ENCODE data around the gene MCMBP.

DNA sequence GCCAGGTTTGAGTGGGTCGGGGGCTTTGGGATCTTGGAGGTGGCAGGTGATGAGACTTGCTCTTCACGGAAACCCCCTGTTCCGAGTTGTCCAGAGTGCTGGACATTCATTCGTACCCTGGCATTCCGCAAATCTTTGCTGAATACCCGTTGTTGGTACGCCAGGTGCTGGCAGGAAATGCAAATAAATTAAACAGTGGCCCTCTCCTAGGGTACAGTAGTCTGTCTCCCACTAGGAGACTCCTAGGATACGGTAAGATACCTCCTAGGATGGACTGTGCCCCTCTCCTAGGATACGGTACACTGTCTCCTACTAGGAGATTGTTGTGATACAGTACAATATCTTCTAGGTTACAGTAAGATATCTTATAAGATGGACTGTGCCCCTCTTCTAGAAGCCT is 20.4 kb upstream of the MCMBP start:
- TF ChIP-seq SNAI2 (CRISPR knock-in tag; IDR thresholded peaks at IDR 0.05), result no peak
- TF ChIP-seq, protein P1, sequence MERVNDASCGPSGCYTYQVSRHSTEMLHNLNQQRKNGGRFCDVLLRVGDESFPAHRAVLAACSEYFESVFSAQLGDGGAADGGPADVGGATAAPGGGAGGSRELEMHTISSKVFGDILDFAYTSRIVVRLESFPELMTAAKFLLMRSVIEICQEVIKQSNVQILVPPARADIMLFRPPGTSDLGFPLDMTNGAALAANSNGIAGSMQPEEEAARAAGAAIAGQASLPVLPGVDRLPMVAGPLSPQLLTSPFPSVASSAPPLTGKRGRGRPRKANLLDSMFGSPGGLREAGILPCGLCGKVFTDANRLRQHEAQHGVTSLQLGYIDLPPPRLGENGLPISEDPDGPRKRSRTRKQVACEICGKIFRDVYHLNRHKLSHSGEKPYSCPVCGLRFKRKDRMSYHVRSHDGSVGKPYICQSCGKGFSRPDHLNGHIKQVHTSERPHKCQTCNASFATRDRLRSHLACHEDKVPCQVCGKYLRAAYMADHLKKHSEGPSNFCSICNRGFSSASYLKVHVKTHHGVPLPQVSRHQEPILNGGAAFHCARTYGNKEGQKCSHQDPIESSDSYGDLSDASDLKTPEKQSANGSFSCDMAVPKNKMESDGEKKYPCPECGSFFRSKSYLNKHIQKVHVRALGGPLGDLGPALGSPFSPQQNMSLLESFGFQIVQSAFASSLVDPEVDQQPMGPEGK (CRISPR knock-in tag; IDR thresholded peaks at IDR 0.05; ENCODE audit: borderline replicate concordance), result no peak
- no peak for TF ChIP-seq TCF4 (CRISPR knock-in tag; IDR thresholded peaks at IDR 0.05; ENCODE audit: borderline replicate concordance)
